ENCODE results near the gene SNX9.

The SNX9 gene

DNA sequence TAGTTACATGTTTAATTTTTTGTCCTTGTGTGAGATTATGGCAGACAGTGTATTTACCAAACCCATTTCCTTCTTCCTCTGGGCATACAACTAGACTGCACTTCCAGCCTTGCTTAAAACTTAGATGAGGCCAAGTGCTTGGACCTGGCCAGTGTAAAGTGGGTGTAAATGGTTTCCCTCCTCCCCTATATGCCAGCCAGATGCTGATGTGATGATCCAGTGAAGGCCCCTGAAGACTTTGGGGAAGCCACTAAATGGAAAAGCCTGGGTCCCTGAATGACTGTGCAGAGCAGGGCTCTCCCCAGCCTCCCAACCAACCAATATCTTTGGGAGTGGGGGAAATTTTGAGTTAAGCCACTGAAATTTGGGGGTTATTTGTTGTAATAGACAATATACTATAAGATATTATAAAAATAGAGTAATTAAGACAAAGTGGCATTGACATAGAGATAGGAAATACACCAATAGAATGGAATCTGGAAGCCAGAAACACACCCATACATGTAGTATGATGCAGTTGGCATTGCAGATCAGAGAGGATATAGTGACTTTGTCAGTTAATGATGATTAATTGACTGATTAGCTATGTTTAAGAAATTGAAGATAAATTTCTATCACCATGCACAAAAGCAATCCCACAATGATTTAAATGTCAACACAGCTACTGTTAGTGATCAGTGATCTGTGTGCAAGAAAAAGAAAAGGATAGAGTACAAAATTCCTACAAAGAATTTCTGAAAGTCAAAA lies 10.4 kb upstream of the SNX9 start:
- H3K27ac Mint-ChIP-seq, result peak overlapping the region in 1 of 3 experiments; percentile 18
- H3K4me3 Mint-ChIP-seq, result no peak overlapping the region
- no peaks in the 10 kb centered on the region for H3K36me3 Mint-ChIP-seq (ENCODE audit: low read depth)
- H3K4me1 Mint-ChIP-seq, result peaks cover 5% of the 10 kb centered on the region
- no peaks in the 10 kb centered on the region for H3K27me3 Mint-ChIP-seq (ENCODE audit: low read depth)
- TF ChIP-seq, protein P1, sequence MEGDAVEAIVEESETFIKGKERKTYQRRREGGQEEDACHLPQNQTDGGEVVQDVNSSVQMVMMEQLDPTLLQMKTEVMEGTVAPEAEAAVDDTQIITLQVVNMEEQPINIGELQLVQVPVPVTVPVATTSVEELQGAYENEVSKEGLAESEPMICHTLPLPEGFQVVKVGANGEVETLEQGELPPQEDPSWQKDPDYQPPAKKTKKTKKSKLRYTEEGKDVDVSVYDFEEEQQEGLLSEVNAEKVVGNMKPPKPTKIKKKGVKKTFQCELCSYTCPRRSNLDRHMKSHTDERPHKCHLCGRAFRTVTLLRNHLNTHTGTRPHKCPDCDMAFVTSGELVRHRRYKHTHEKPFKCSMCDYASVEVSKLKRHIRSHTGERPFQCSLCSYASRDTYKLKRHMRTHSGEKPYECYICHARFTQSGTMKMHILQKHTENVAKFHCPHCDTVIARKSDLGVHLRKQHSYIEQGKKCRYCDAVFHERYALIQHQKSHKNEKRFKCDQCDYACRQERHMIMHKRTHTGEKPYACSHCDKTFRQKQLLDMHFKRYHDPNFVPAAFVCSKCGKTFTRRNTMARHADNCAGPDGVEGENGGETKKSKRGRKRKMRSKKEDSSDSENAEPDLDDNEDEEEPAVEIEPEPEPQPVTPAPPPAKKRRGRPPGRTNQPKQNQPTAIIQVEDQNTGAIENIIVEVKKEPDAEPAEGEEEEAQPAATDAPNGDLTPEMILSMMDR (IDR thresholded peaks at IDR 0.05; ENCODE audit: unreplicated experiment in 3 of 3), result no peak
- H3K9me3 Mint-ChIP-seq, result peaks cover 3% of the 10 kb centered on the region

DNA sequence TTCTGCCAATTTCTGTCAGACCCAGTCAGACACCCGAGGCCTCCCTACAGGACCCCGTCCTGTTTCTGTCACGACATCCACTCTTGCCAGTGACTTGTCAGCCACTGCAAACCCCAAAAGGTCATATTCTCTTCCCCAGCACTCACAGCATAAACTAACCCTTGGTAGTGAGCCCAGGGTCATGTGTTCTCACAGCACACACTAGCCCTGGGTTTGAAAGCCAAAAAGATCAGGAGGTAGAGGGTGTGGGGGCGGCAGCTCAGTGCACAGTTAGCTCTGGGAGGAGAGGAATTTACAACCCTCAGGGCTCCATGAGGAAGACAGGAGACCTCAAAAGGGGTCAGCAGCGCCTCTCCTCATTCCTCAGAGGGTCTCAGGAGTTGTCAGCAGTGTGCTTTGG lies 9.9 kb upstream of the SNX9 start:
- Mint-ChIP-seq H3K4me3 (no peak overlapping the region), H3K9me3 (peaks cover 3% of the 10 kb centered on the region), H3K36me3 (ENCODE audit: low read depth) (no peaks in the 10 kb centered on the region), H3K4me1 (peaks cover 5% of the 10 kb centered on the region), H3K27me3 (ENCODE audit: low read depth) (no peaks in the 10 kb centered on the region), H3K27ac (peak overlapping the region in 1 of 3 experiments; percentile 18)
- TF ChIP-seq, protein P1 (IDR thresholded peaks at IDR 0.05; ENCODE audit: unreplicated experiment in 3 of 3), result no peak

DNA sequence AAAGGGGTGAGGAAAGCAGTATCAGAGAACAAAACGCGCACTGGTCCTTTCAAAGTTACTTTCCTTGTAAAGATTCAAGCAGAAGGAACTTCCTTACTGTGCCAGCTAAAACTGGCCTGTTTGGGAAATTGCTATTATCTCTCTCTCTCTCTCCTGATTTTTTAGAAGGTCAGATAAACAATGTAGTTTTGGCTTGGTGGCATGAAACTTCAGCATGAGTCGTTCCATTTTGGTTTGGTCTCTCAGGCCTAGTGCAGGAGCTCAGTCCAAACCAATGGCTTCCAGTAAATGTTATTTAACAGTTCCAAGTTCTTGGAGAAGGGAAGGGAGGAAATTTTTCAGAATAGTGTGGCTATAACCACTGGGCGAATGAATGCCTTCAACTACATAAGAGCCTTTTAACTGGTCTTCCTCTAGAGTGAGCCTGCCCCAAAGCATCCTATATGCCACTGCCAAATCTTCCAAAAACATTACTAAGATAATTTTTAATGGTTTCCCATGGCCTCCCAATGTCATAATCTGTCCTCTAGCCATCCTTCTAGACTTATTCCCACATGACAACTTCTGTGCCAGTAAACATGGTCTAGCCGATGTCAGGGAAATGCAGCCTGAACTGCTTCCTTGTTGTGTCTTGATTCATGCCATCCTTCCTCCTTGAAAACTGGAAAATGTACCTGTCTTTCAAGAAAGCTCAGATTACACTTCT lies 9.1 kb upstream of the SNX9 start:
- TF ChIP-seq, protein P1 (IDR thresholded peaks at IDR 0.05; ENCODE audit: unreplicated experiment in 3 of 3), result no peak
- Mint-ChIP-seq H3K27me3 (ENCODE audit: low read depth) (no peaks in the 10 kb centered on the region), H3K4me1 (peaks cover 5% of the 10 kb centered on the region), H3K27ac (peak overlapping the region in 1 of 3 experiments; percentile 18), H3K4me3 (no peak overlapping the region), H3K9me3 (peaks cover 3% of the 10 kb centered on the region), H3K36me3 (ENCODE audit: low read depth) (no peaks in the 10 kb centered on the region)

DNA sequence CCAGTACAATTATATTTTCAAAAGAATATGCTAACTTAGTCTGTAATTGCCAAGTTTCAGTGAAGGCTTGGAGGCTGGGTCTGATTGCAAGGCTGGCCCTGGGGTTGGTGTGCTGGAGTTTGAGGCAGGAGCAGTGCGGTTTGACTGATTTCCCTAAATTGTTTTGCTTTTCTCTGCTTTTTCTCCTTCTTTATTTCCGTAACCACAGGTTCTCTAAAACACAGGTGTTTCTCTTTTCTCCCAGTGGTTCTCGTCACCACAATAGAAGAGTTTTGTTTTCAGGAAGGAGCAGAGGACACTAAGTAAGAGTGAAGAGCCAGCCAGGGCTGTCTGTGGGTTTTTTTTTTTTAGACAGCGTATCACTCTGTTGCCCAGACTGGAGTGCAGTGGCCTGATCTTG lies 8.2 kb upstream of the SNX9 start:
- Mint-ChIP-seq H3K9me3 (no peaks in the 10 kb centered on the region), H3K27ac (no peak overlapping the region), H3K4me1 (peaks cover 5% of the 10 kb centered on the region), H3K4me3 (no peak overlapping the region), H3K27me3 (ENCODE audit: low read depth) (peaks cover 7% of the 10 kb centered on the region), H3K36me3 (ENCODE audit: low read depth) (no peaks in the 10 kb centered on the region)
- TF ChIP-seq, protein P1 (IDR thresholded peaks at IDR 0.05; ENCODE audit: unreplicated experiment in 3 of 3), result no peak

- H3K27me3 Mint-ChIP-seq (ENCODE audit: low read depth), result peaks cover 8% of the 10 kb centered on the region
- peak overlapping the region; percentile 90 to 96 (median 92) for H3K27ac Mint-ChIP-seq
- H3K4me3 Mint-ChIP-seq, result peak overlapping the region; percentile 79 to 87 (median 82)
- H3K4me1 Mint-ChIP-seq, result peaks cover 19% of the 10 kb centered on the region
- H3K36me3 Mint-ChIP-seq (ENCODE audit: low read depth), result no peaks in the 10 kb centered on the region
- H3K9me3 Mint-ChIP-seq, result no peaks in the 10 kb centered on the region
- TF ChIP-seq, protein P1 (IDR thresholded peaks at IDR 0.05; ENCODE audit: unreplicated experiment in 3 of 3), result no peak
Observed at GRCh38 chr6:157821342-157822033, 1.6 kb upstream of the SNX9 start.

Measured in nephron (organoid).